GM23338 (cell line): ENCODE data around the gene MT2A.

ENCODE experiments used
- CREB1 ChIP-seq: fragments of 250-450 bp; sonication (Bioruptor Pico); IDR thresholded peaks from 2 replicates; pipeline ENCODE4 v1.5.0; 2020; ENCODE audit warnings: low read depth, mild to moderate bottlenecking, moderate library complexity
- CTCF ChIP-seq, 2 experiments: fragments of 200-600 bp in 1 of 2; sonication (generic) in 1 of 2; conservative IDR thresholded peaks; 2 replicates each; pipeline versions ENCODE4 v1.5.1 to v1.6.1; 2016 to 2017; ENCODE audit warnings: antibody characterized with exemption in 2 of 2, low read depth in 2 of 2, mild to moderate bottlenecking in 2 of 2, moderate library complexity in 1 of 2
- ETS1 ChIP-seq: IDR thresholded peaks from 2 replicates; pipeline ENCODE4 v1.6.1; 2016; ENCODE audit warnings: antibody characterized with exemption
- EZH2 ChIP-seq: fragments of 200-600 bp; sonication (generic); IDR thresholded peaks from one replicate; pipeline ENCODE4 v1.8.0; 2017; ENCODE audit warnings: antibody characterized with exemption, mild to moderate bottlenecking, low read depth; ENCODE audit not compliant: unreplicated experiment
- EZH2phosphoT487 ChIP-seq: fragments of 200-600 bp; sonication (generic); IDR thresholded peaks from one replicate; pipeline ENCODE4 v1.8.1; 2018; ENCODE audit warnings: antibody characterized with exemption; ENCODE audit not compliant: unreplicated experiment
- JUNB ChIP-seq: IDR thresholded peaks from one replicate; pipeline ENCODE4 v1.6.1; 2016; ENCODE audit warnings: antibody characterized with exemption; ENCODE audit not compliant: unreplicated experiment
- NANOG ChIP-seq: IDR thresholded peaks from 2 replicates; pipeline ENCODE4 v1.6.1; 2016; ENCODE audit warnings: antibody characterized with exemption, borderline replicate concordance
- POLR2AphosphoS5 ChIP-seq: IDR thresholded peaks from 2 replicates; pipeline ENCODE4 v1.6.1; 2016; ENCODE audit warnings: antibody characterized with exemption, low read depth
- REST ChIP-seq: IDR thresholded peaks from one replicate; pipeline ENCODE4 v1.6.1; 2018; ENCODE audit warnings: antibody characterized with exemption; ENCODE audit not compliant: unreplicated experiment
- STAT1 ChIP-seq: IDR thresholded peaks from one replicate; pipeline ENCODE4 v1.6.1; 2016; ENCODE audit warnings: antibody characterized with exemption; ENCODE audit not compliant: unreplicated experiment
- ZNF114 ChIP-seq: fragments of 250-450 bp; sonication (Bioruptor Pico); IDR thresholded peaks from 2 replicates; pipeline ENCODE4 v1.5.0; 2020; ENCODE audit warnings: mild to moderate bottlenecking, moderate library complexity
- ZNF331 ChIP-seq: fragments of 250-450 bp; sonication (Bioruptor Pico); IDR thresholded peaks from 2 replicates; pipeline ENCODE4 v1.5.0; 2020; ENCODE audit warnings: low read depth, mild to moderate bottlenecking, moderate library complexity
- ZNF462 ChIP-seq: fragments of 250-450 bp; sonication (Bioruptor Pico); IDR thresholded peaks from 2 replicates; pipeline ENCODE4 v1.5.0; 2020; ENCODE audit warnings: mild to moderate bottlenecking, moderate library complexity

- TF ChIP-seq CTCF (conservative IDR thresholded peaks at IDR 0.05; ENCODE audit: low read depth in 2 of 2) (no peak), POLR2AphosphoS5 (no peak), EZH2 (no peak), EZH2phosphoT487 (no peak), CREB1 (CRISPR knock-in tag) (no peak), STAT1 (no peak), REST (no peak), JUNB (no peak), ZNF114 (CRISPR knock-in tag) (no peak), NANOG (no peak), ETS1 (no peak), ZNF462 (CRISPR knock-in tag) (no peak), ZNF331 (no peak)
Observed at GRCh38 chr16:56604966-56605365, 3.4 kb upstream of the MT2A start.
